ENCODE measurements around the gene ABCG4. TPM values are rescaled to one million over a fixed set of nuclear protein-coding genes. Genes with fewer than 3 reads are reported as not detected.

The ABCG4 gene
- total RNA-seq, 4 donors from 2014 or later, result 0.33 to 1.4 (median 0.60) TPM

DNA sequence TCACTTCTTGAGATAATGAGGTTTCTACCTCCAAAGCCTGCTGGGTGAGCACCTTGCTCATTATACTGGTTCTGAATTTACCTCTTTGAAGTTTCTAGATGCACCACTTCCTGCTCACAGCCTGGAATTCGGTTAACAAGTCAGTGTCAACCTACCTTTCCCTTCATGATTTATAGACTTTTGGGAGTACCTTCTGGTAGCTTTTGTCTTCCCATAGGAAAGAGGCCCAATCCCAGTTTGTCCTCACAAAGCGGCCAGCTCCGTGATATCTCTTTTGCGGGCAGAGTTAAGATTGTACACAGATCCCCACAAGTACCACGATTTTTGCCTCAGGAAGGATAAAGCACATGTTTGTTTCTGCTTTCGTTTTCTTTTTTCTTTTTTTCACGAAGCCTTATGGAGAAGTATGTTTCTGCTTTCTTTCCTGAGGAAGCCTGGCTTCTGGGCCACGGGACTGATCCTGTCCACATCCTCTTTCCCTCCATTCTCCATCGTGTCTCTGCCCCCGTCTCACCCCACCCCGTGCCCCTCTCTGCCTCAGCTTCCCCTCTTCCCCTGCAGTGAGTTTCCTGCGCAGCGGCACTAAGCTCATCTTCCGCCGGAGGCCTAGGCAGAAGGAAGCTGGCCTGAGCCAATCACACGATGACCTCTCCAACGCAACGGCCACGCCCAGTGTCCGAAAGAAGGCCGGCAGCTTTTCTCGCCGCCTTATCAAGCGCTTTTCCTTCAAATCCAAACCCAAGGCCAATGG is 33.2 kb upstream of the ABCG4 start:
- Histone ChIP-seq H3K4me1 (peaks cover 3 to 5% (median 4%) of the 10 kb centered on the region in 4 donors), H3K36me3 (peaks cover 33 to 73% (median 65%) of the 10 kb centered on the region in 4 donors), H3K9me3 (no peaks in the 10 kb centered on the region), H3K27me3 (no peaks in the 10 kb centered on the region), H3K27ac (replicated peaks in 1 of 4) (peak overlapping the region in 3 of 4 donors; percentile 27 to 36 (median 35)), H3K4me3 (no peak overlapping the region)
- no peak for TF ChIP-seq EP300 (IDR thresholded peaks at IDR 0.05)
- TF ChIP-seq, protein P1, sequence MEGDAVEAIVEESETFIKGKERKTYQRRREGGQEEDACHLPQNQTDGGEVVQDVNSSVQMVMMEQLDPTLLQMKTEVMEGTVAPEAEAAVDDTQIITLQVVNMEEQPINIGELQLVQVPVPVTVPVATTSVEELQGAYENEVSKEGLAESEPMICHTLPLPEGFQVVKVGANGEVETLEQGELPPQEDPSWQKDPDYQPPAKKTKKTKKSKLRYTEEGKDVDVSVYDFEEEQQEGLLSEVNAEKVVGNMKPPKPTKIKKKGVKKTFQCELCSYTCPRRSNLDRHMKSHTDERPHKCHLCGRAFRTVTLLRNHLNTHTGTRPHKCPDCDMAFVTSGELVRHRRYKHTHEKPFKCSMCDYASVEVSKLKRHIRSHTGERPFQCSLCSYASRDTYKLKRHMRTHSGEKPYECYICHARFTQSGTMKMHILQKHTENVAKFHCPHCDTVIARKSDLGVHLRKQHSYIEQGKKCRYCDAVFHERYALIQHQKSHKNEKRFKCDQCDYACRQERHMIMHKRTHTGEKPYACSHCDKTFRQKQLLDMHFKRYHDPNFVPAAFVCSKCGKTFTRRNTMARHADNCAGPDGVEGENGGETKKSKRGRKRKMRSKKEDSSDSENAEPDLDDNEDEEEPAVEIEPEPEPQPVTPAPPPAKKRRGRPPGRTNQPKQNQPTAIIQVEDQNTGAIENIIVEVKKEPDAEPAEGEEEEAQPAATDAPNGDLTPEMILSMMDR (IDR thresholded peaks at IDR 0.05), result no peak
- no peak for TF ChIP-seq POLR2A (IDR thresholded peaks at IDR 0.05; ENCODE audit: low read depth)
- TF ChIP-seq POLR2AphosphoS5 (IDR thresholded peaks at IDR 0.05), result no peak
- intact Hi-C loops (cut with DNase I), result no loop called here
- WGBS, result 63% methylated on average over 24 of the region's 24 CpGs
- no peak for DNase-seq (ENCODE audit: extremely low spot score)

DNA sequence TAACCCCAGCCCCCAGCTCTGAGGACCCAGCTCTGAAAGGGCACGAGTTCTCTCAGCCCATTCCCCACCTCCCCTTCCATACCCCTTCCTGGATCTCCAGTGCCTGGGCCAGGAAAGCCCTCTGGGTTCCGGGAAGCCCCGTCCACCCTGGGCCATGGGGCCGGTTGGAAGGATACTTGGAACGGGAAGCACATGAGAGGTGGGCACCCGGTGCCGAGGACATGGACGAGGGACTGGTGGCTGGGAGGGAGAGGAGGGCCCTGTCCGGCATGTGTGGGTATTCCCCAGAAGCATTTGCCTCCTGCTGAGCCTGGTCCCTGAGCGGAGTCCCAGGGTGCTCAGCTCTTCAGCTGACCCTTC is 32.6 kb upstream of the ABCG4 start:
- intact Hi-C loops (cut with DNase I), result no loop called here
- H3K4me1 ChIP-seq, result peaks cover 6 to 8% (median 7%) of the 10 kb centered on the region in 4 donors
- H3K27ac ChIP-seq (replicated peaks in 1 of 4), result peak overlapping the region in 3 of 4 donors; percentile 27 to 36 (median 35)
- no peak for DNase-seq (ENCODE audit: extremely low spot score)
- peaks cover 31 to 68% (median 59%) of the 10 kb centered on the region in 4 donors for H3K36me3 ChIP-seq
- H3K4me3 ChIP-seq, result no peak overlapping the region
- H3K9me3 ChIP-seq, result no peaks in the 10 kb centered on the region
- no peaks in the 10 kb centered on the region for H3K27me3 ChIP-seq
- TF ChIP-seq, protein P1 (IDR thresholded peaks at IDR 0.05), result no peak
- TF ChIP-seq POLR2A (IDR thresholded peaks at IDR 0.05; ENCODE audit: low read depth), result no peak
- TF ChIP-seq EP300 (IDR thresholded peaks at IDR 0.05), result no peak
- no peak for TF ChIP-seq POLR2AphosphoS5 (IDR thresholded peaks at IDR 0.05)
- 88% methylated on average over 10 of the region's 10 CpGs for WGBS

DNA sequence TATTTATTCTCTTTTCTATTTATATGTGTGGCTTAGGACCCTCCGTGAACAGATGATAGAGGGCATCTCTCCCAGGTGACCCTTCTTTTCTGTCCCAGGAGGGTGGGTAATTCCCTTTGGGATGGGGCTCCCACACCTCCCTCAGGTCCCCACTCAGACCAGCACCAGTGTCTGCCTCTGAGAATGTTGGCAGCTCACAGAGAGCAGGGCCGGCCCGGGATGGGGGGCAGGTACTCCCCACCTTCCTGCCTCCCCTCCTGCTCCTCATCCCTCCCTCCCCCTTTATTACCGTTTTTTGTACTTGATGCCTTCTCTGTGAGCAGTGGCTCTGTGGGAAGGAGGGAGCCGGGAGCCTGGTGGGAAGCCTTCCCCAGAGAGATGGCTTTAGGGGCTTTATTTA is 32.3 kb upstream of the ABCG4 start:
- intact Hi-C loops (cut with DNase I), result no loop called here
- DNase-seq (ENCODE audit: extremely low spot score), result no peak
- H3K9me3 ChIP-seq, result no peaks in the 10 kb centered on the region
- H3K27ac ChIP-seq (replicated peaks in 1 of 4), result no peak overlapping the region
- peaks cover 28 to 64% (median 55%) of the 10 kb centered on the region in 4 donors for H3K36me3 ChIP-seq
- 71% methylated on average over 5 of the region's 5 CpGs for WGBS
- TF ChIP-seq EP300 (IDR thresholded peaks at IDR 0.05), result no peak
- no peak for TF ChIP-seq POLR2A (IDR thresholded peaks at IDR 0.05; ENCODE audit: low read depth)
- TF ChIP-seq, protein P1 (IDR thresholded peaks at IDR 0.05), result no peak
- TF ChIP-seq POLR2AphosphoS5 (IDR thresholded peaks at IDR 0.05), result no peak
- H3K27me3 ChIP-seq, result no peaks in the 10 kb centered on the region
- H3K4me1 ChIP-seq, result peaks cover 6 to 8% (median 7%) of the 10 kb centered on the region in 4 donors
- H3K4me3 ChIP-seq, result no peak overlapping the region

DNA sequence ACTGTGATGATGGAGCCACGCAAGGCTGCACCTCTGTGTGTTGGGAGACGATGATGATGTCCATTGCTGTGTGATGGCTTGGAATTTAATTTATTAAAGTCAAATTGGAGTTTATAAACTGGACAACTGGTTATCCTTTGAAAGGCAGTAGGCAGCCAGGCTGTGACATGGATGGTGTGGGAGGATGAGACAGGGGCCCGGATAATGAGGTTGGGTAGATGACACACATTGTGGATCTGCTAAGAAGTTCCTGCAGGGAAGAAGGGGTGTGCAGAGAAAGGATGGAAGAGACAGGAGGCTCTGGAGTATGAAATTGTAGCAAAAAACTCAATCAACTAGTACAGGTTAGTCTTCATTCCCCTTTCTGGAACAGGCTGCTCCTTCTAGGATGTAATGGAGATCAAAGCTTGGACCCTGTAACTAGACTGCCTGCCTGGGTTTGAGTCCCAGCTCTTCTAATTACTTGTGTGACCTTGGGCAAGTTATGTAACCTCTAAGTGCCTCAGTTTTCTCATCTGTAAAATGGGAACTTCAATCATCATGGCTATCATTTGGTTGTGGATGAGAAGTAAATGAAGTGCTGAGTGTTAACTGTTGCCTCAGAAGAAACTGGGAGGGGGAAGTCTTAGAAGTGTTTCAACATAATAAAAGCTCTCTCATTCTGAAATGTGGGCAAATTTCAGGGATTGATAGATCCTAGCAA is 31.7 kb upstream of the ABCG4 start:
- Histone ChIP-seq H3K9me3 (no peaks in the 10 kb centered on the region), H3K4me1 (peaks cover 9 to 12% (median 10%) of the 10 kb centered on the region in 4 donors), H3K27ac (replicated peaks in 1 of 4) (no peak overlapping the region), H3K36me3 (peaks cover 22 to 58% (median 50%) of the 10 kb centered on the region in 4 donors), H3K4me3 (no peak overlapping the region), H3K27me3 (no peaks in the 10 kb centered on the region)
- no peak for DNase-seq (ENCODE audit: extremely low spot score)
- TF ChIP-seq EP300 (IDR thresholded peaks at IDR 0.05), result no peak
- TF ChIP-seq POLR2AphosphoS5 (IDR thresholded peaks at IDR 0.05), result no peak
- TF ChIP-seq POLR2A (IDR thresholded peaks at IDR 0.05; ENCODE audit: low read depth), result no peak
- TF ChIP-seq, protein P1 (IDR thresholded peaks at IDR 0.05), result no peak
- WGBS, result 86% methylated on average over 3 of the region's 3 CpGs
- intact Hi-C loops (cut with DNase I), result no loop called here
